ENCODE measurements around the gene BARHL1.

Gene BARHL1

GRCh38 chr9:132586830-132587591, 4.6 kb downstream of the BARHL1 start:
- in situ Hi-C loops (cut with MboI; ENCODE audit: low sequenced_read_pairs): no loop called here

- in situ Hi-C loops (cut with MboI; ENCODE audit: low sequenced_read_pairs): no loop called here
These were observed 5.2 kb downstream of the BARHL1 start for GRCh38 chr9:132587592-132587955.

DNA sequence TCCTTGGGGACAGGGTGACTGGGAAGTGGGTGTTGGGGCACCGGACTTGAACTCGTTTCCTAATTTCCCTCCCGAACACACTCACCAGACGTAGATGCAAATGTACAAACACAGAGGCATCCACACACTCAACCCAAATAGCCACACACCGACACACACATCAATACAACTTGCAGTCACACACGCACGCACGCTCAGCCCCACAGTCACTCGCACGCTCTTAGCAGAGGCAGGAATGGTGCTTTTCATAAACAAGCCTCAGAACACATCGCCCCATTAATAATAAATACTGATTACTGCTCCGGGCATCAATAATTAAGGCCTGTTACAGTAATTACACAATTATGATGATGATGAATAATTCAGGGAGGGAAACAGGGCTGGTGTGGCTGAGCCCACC, 5.7 kb downstream of the BARHL1 start:
- in situ Hi-C loops (cut with MboI; ENCODE audit: low sequenced_read_pairs): no loop called here

DNA sequence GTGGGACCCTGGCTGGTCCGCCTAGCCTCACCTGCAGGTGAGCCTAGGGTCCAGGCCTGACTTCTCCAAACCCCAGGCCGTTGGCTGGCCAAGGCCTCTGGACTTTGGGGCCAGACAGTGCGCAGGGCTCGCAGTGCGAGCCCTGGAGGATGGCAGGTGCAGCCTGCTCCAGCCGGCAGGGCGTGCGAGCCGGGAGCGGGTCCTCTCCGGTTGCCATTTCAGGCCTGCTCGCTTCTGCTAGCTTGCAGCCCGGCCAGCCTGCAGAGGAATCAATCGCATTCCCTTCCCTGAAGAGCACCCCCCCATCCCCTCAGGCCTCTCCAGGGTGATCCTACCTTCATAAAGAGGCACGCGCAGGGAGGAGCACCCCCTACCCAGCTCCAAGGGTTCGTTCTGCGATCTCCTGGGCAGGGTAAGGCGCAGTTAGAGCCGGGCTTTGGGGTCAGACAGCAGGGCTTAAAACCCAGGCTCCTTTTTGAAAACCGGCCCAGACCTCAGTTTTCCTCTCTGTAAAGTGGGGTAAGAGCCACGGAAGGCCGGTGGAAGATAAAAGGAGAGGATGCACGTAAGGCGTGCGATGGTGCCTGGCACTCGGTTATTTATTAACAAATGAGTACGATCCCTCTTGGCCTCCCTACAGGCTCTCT, 6.2 kb downstream of the BARHL1 start:
- in situ Hi-C loops (cut with MboI; ENCODE audit: low sequenced_read_pairs): no loop called here

- in situ Hi-C loops (cut with MboI; ENCODE audit: low sequenced_read_pairs): no loop called here
These were observed 7.0 kb downstream of the BARHL1 start for GRCh38 chr9:132589148-132590036.

GRCh38 chr9:132590037-132590317, 7.6 kb downstream of the BARHL1 start:
- in situ Hi-C loops (cut with MboI; ENCODE audit: low sequenced_read_pairs): no loop called here

- in situ Hi-C loops (cut with MboI; ENCODE audit: low sequenced_read_pairs): no loop called here
These were observed 8.1 kb downstream of the BARHL1 start for GRCh38 chr9:132590318-132591182.

DNA sequence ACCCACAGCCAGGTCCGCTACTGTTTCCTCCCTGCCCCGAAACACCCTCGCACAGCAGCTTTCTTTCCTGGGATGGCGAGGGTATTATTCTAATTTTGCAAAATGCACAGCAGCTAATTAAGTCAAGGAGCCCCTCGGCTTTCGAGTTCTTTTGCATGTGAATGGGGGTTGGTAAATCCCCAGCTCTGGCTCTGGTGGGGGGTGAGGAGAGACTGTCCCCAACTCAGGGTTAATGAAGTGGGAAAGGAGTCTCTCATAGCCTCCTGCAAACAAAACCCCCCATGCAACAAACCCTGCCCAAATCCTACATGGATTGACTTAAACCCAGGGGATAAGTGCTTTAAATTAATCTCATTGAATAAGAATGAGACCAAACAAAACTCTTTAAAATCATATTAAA, 8.8 kb downstream of the BARHL1 start:
- in situ Hi-C loops (cut with MboI; ENCODE audit: low sequenced_read_pairs): no loop called here

GRCh38 chr9:132591751-132592314, 9.4 kb downstream of the BARHL1 start:
- in situ Hi-C loops (cut with MboI; ENCODE audit: low sequenced_read_pairs): no loop called here

GRCh38 chr9:132592451-132592850, 10.0 kb downstream of the BARHL1 start:
- in situ Hi-C loops (cut with MboI; ENCODE audit: low sequenced_read_pairs): no loop called here

DNA sequence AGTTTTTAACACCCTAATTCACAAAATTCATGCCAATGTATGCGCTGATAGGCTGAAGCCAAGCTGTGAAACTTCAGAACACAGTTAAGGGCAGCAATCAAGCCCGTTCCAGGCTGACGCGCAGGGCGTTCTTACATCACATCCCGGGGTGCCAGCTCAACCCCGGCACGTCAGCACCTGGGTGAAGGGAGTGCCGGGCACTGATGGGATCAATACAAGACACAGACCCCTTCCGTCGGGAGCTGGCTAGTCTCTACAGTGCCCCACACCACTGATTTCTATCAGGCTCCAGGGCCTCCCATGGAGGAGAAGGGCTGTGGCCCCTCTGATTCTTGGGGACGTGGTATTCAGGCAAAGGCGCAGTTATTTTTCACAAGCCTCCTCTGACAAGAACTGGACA, 12.0 kb downstream of the BARHL1 start:
- in situ Hi-C loops (cut with MboI; ENCODE audit: low sequenced_read_pairs): no loop called here

DNA sequence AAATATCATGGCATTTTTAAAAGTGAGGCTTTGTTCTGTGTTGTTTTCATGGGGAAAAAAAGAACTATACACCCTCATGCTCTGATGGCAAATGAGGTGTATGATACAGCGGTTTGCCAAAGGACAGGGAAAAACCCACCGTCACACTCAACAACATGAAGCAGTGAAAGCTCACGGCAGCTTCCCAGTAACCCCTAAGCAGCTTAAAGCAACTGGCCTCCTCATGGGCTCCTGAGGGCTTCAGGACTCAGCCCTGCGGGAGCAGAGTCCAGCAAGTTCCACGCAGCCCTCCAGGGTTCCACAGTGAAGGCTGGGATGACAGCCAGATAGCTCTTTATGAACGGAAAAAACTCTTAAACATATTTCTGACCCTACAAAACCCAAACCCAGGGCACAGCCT, 12.9 kb downstream of the BARHL1 start:
- in situ Hi-C loops (cut with MboI; ENCODE audit: low sequenced_read_pairs): no loop called here

DNA sequence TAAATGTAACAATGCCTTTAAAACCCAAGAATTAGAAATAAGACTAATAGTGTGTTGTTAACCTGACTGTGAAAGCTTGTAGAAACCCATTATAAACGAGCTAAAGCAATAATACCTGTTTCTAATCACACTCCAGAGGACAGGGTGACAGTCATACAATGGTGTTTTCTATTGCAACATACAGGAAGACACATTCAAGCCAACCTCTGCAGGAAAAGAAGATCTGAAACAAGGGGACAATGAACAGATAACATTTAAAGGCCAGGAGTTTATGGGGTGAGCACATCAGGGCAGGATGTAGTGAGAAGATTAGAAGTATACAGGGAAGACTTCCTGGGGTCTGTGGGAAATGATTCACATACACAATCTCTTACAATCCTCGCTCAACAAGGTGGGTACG, 13.8 kb downstream of the BARHL1 start:
- in situ Hi-C loops (cut with MboI; ENCODE audit: low sequenced_read_pairs): no loop called here

DNA sequence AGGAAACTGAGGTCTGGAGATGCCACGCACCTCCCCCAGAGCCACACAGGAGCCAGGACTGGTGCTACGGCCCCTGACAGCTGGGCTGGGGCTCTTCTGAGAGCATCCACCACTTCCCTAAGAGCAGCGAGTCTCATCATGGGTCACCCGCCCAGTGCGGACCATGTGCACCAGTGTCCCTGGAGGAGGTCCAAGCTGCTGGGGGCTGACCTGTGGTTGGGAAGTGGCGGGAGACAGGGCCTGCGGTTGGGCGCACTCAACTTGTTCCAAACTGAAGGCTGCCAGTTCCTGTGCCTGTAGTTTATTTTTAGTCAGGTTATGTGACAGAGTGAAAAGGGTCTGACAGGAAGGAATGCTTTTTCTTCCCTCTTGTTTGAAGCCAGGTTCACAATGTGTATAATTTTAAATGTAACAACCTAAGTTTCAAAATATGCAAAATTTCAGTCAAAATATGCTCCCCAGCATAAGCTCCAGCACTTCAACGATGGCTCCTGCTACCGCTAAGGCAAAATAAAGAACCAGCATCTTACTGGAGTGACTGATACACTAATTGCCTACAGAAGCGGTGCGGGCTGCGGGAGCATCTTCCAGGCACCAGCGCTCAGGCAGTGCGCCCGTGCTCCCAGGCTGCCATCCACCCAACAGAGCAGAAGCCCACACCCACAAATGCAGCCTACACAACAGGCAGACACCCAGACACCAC, 14.8 kb downstream of the BARHL1 start:
- in situ Hi-C loops (cut with MboI; ENCODE audit: low sequenced_read_pairs): no loop called here

DNA sequence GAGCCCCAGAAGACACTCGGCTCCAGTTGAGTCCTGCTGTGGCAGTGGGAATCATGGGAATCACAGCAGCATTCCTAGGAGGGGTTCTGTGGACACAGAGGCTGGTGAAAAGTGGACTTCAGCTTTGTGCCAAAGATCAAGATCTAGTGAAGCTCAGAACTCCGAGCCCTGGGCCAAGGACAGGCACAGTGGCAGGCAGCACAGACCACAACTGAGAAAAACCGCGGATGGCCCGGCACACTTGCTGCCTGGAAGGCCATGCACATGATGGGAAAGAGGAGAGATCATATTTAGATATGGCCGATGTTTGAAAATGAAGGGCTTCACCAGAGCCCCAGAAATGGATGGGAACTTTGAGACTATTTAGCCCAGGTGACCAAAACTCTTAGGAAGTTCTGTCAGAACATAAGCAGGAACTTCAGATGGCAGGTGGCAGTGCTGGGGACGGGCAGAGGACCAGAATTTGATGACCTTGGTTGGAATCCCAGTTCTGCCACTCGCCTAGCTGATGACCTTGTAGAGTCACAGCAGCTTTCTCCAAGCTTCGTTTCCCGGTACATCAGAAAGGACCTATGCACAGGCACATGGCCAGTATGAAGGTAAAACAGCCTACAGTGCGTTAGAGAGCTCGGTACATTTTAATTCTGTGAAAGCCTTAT, 18.0 kb downstream of the BARHL1 start:
- in situ Hi-C loops (cut with MboI; ENCODE audit: low sequenced_read_pairs): no loop called here

DNA sequence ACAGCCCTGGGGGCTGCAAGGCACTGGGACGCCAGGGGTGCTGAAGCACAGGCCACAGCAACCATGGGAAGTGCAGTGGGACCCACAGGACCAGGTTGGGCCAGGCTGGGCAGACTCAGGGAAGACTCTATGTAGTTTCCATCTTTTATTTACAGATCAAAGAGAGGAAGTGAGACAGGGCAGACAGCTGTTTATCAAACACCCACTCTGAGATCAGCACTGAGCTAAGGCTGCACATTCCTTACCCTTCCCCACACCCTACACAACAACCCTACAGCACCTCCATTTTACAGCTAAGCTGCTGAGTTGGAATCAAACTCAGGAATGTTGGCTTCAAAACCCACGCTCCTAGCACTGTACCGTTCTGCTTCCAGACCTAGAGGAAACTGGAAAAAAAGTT, 19.8 kb downstream of the BARHL1 start:
- in situ Hi-C loops (cut with MboI; ENCODE audit: low sequenced_read_pairs): no loop called here

- in situ Hi-C loops (cut with MboI; ENCODE audit: low sequenced_read_pairs): no loop called here
These were observed 23.0 kb downstream of the BARHL1 start for GRCh38 chr9:132605387-132605786.

DNA sequence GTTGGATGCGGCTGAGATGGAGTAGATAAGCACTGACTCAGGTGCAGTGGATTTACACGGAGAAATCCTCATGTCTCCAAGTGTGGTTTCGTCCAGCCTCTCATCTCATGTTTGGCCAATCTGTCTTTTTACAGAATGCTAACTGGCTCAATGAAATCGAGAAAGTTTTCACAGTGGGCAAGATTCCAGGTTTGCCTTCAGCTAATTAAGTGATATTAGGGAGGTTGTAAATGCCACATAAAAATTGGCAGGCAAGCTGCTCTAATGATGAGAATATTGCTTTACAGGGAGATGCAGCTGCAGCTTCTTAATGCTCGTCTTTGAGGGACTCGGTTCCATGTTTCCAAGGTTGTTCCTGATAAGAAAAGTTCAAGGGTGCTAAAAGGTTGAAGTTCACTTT, 23.7 kb downstream of the BARHL1 start:
- in situ Hi-C loops (cut with MboI; ENCODE audit: low sequenced_read_pairs): no loop called here

DNA sequence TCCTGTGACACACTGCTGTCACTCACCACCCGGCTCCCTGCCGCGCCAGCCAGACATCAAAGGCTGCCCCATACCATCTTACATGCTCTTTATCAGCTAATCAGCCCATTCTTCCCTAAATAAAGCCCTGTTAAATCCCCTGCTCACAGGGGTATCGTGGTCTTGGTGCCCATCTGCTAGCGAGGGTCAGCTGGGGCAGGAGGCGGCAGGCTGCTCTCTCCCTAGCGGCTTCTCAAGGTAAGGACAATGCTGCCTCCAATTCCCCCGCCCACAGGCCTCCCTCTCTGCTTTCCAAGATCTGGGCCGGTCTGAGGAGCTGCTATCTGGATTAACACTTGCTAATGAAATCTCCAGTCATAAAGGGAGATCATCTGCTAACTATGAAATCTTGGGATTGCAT, 26.8 kb downstream of the BARHL1 start:
- in situ Hi-C loops (cut with MboI; ENCODE audit: low sequenced_read_pairs): no loop called here

GRCh38 chr9:132609829-132610228, 27.4 kb downstream of the BARHL1 start:
- in situ Hi-C loops (cut with MboI; ENCODE audit: low sequenced_read_pairs): no loop called here

Data from HL-60/S4 treated with phorbol 12-myristate 13-acetate at 8.2 ng/mL for 4 days and 3 days (cell line).